BE2C (cell line): Measurements from ENCODE around the gene TENT4A.

Experiments
- DNase-seq: peaks from one replicate; pipeline ENCODE4 v3.0.0-alpha.2; 2020
- H3K27me3 ChIP-seq: fragments of 250-450 bp; sonication (Bioruptor Pico); 2 replicates; pipeline ENCODE4 v1.5.1; 2020; ENCODE audit warnings: mild to moderate bottlenecking
- H3K36me3 ChIP-seq: fragments of 250-450 bp; sonication (Bioruptor Pico); 2 replicates; pipeline ENCODE4 v1.5.1; 2020; ENCODE audit warnings: mild to moderate bottlenecking
- H3K4me1 ChIP-seq: fragments of 250-450 bp; sonication (Bioruptor Pico); 2 replicates; pipeline ENCODE4 v1.5.1; 2020
- H3K4me3 ChIP-seq: 2 replicates; pipeline ENCODE4 v1.5.1; 2011; ENCODE audit warnings: low read depth, low read length
- H3K9me3 ChIP-seq: fragments of 250-450 bp; sonication (Bioruptor Pico); 2 replicates; pipeline ENCODE4 v1.5.1; 2020
- CTCF ChIP-seq: IDR thresholded peaks from 2 replicates; pipeline ENCODE4 v1.5.1; 2012; ENCODE audit warnings: mild to moderate bottlenecking, low read depth, low read length

The TENT4A gene

GRCh38 chr5:6674421-6674820, 38.8 kb upstream of the TENT4A start:
- H3K4me1 ChIP-seq = no peaks in the 10 kb centered on the region
- TF ChIP-seq CTCF = no peak
- H3K27me3 ChIP-seq = no peaks in the 10 kb centered on the region
- peaks cover 5% of the 10 kb centered on the region for H3K36me3 ChIP-seq
- H3K9me3 ChIP-seq = no peaks in the 10 kb centered on the region; the same call in 1 of the 2 replicates
- H3K4me3 ChIP-seq = no peak overlapping the region
- DNase-seq = no peak

DNA sequence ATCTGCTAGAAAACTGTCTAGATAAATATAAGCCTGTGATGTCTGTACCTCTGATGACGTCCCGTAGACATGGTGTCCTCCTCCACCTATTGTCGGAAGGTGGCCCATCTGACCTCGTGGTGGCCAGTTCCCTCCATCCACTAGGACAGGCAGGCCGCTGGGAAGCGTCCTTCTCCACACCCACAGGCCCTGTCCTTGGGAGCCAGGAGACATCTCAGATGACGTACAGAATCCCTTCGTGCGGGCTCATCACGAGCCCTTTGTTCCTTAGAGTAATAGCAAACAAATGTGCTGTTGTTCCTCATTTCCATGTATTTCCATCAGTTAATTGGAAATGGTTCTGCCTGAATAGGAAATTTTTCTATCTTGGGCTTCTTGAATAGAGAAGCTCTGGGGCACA, 38.3 kb upstream of the TENT4A start:
- no peaks in the 10 kb centered on the region; the same call in 1 of the 2 replicates for H3K9me3 ChIP-seq
- no peak overlapping the region for H3K4me3 ChIP-seq
- peaks cover 5% of the 10 kb centered on the region for H3K36me3 ChIP-seq
- no peak for TF ChIP-seq CTCF
- H3K4me1 ChIP-seq = no peaks in the 10 kb centered on the region
- DNase-seq = no peak
- no peaks in the 10 kb centered on the region for H3K27me3 ChIP-seq

GRCh38 chr5:6675784-6676491, 37.3 kb upstream of the TENT4A start:
- H3K36me3 ChIP-seq = no peaks in the 10 kb centered on the region
- no peak for DNase-seq
- no peaks in the 10 kb centered on the region for H3K4me1 ChIP-seq
- H3K4me3 ChIP-seq = no peak overlapping the region
- no peaks in the 10 kb centered on the region; the same call in 1 of the 2 replicates for H3K9me3 ChIP-seq
- no peaks in the 10 kb centered on the region for H3K27me3 ChIP-seq
- no peak; the same call in 1 of the 2 replicates for TF ChIP-seq CTCF

GRCh38 chr5:6676702-6677101, 36.5 kb upstream of the TENT4A start:
- no peak for TF ChIP-seq CTCF
- no peak overlapping the region for H3K4me3 ChIP-seq
- no peaks in the 10 kb centered on the region for H3K4me1 ChIP-seq
- H3K9me3 ChIP-seq = no peaks in the 10 kb centered on the region; the same call in 1 of the 2 replicates
- DNase-seq = no peak
- H3K36me3 ChIP-seq = no peaks in the 10 kb centered on the region
- no peaks in the 10 kb centered on the region for H3K27me3 ChIP-seq

DNA sequence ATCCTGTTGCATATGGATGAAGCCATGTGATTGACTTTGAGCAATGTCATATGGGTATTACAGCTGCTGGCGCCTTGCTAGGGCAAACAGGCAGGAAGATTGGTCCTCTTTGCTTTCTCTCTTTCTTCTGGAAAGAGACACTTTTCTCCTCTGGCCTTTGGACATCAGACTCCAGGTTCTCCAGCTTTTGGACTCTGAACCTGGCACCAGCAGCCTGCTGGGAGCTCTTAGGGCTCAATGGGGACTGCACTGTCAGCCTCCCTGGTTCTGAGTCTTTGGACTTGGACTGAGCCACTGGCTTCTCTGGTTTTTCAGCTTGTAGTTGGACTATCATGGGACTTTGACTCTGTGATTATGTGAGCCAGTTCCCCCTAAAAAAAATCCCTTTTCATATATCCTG, 34.8 kb upstream of the TENT4A start:
- Histone ChIP-seq H3K27me3 (no peaks in the 10 kb centered on the region), H3K9me3 (no peaks in the 10 kb centered on the region; the same call in 1 of the 2 replicates), H3K4me3 (no peak overlapping the region), H3K36me3 (no peaks in the 10 kb centered on the region), H3K4me1 (no peaks in the 10 kb centered on the region)
- no peak for TF ChIP-seq CTCF
- DNase-seq = no peak

DNA sequence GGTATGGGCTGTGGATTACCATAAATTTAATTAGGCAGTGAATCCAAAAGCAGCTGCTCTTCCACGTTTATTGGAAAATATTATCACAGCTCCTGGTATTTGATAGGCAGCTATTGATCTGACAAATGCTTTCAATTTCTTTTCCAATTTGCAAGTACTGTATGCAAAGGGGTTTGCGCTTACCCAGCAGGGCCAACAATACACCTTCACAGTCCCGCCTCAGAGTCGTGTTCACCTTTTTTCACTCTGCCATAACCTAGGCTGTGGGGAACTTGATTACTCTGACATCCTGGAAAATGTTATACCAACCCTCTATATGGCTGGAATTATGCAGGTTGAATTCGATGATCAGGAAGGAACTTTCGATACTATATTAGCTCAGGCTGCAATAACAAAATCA, 32.3 kb upstream of the TENT4A start:
- Histone ChIP-seq H3K27me3 (no peaks in the 10 kb centered on the region), H3K4me1 (no peaks in the 10 kb centered on the region), H3K36me3 (no peaks in the 10 kb centered on the region), H3K9me3 (no peaks in the 10 kb centered on the region; the same call in 1 of the 2 replicates), H3K4me3 (no peak overlapping the region)
- TF ChIP-seq CTCF = no peak
- no peak for DNase-seq
